ENCODE results near the gene LRRC37A3.
A peak's percentile ranks its signal among the peaks of the same experiment; 100 is the strongest.
"Not testable (repeated sequence)": the region's sequence is repeated elsewhere in the genome, so short reads cannot be mapped to it uniquely, and the experiment has no call there.

Gene LRRC37A3

DNA sequence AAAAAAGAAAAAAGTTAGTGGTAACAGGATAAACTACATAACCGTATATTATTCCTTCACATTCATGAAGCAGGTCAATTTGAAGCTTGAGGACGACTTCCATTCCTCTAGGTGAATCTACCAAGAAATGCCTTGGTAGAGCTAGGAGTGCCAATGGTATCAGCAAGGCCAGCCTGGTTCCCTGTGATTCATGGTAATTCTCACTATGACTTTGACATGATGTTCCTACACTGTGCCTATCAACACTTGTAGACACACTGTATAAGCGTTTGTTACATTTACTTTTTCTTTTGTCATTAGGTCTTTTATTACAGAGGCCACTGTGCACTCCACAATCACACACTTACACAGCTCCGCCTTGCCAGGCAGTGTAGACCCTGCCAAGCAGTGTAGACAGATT lies 7.2 kb upstream of the LRRC37A3 start:
- DNase-seq (ENCODE audit: low read depth in 2 of 2), result not testable (repeated sequence)

GRCh38 chr17:64925244-64925643 lies 6.0 kb upstream of the LRRC37A3 start:
- DNase-seq (ENCODE audit: low read depth in 2 of 2), result not testable (repeated sequence)

DNA sequence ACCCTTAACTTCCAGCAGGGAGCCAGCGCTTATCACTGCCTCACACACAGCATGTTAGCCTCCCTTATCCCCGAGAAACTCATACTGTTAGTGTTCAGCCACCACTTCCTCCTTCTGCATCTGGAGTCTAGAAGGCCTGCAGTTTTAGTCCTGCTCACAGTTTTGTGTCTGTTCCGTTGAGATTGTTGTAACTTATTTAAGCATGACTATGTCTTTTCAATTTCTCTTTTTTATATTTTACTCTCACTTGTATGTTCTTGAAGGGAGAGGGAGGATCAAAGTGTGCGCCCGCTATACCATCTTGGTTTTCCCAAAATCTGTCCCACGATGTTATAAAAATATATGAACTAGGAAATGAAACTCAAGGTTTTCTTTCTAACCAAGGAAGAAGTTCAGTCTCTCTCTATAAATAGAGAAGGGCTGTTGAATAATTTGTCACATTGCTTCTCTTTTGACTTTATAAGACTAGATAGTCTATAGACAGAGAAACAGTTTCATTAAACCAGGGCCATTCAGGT lies 3.8 kb upstream of the LRRC37A3 start:
- DNase-seq (ENCODE audit: low read depth in 2 of 2), result not testable (repeated sequence)

DNA sequence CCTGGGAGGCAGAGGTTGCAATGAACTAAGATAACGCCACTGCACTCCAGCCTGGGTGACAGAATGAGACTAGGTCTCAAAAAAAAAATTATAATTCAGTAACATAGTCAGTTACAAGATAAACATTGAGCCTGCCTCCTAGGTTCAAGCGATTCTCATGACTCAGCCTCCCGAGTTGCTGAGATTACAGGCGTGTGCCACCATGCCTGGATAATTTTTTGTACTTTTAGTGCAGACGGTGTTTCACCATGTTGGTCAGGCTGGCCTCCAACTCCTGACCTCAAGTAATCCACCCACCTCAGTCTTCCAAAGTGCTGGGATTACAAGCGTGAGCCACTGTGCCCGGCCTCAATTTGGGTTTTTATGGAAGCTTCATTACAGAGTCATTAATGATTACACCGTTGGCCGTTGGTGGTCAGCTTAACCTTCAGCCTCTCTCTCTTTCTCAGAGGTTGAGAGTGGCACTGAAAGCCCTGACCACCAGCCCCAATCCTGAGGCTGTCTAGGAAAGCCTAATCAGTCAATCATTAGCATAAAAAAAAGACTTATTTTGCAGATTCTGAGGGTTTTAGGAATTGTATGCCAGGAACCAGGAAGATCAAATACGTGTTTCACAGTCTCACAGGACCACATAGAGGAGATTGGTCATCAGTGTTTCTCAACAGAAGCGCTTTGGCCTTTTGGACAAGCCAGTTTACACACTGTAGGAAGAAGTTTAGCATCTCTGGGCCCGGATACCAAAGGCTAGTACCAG lies 1.3 kb upstream of the LRRC37A3 start:
- DNase-seq (ENCODE audit: low read depth in 2 of 2), result no peak

DNA sequence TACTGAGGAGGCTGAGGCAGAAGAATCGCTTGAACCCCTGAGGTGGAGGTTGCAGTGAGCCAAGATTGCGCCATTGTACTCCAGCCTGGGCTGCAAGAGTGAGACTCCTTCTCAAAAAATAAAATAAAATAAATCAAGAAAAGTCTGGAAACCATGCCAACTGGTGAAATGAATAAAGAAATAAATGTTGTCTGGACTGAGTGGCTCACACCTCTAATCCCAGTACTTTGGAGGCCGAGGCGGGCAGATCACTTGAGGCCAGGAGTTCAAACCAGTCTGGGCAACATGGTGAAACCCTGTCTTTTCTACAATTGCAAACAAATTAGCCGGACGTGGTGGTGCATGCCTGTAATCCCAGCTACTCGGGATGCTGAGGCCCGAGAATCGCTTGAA lies 744 bp upstream of the LRRC37A3 start:
- DNase-seq (ENCODE audit: low read depth in 2 of 2), result no peak

- peak in 1 of 2 donors; percentile 12 for DNase-seq (ENCODE audit: low read depth in 2 of 2)
These were observed 413 bp downstream of the LRRC37A3 start for GRCh38 chr17:64918842-64919288.

- DNase-seq (ENCODE audit: low read depth in 2 of 2), result not testable (repeated sequence)
These were observed 1.7 kb downstream of the LRRC37A3 start for GRCh38 chr17:64917540-64917939.

- not testable (repeated sequence) for DNase-seq (ENCODE audit: low read depth in 2 of 2)
These were observed 4.0 kb downstream of the LRRC37A3 start for GRCh38 chr17:64915244-64915643.

DNA sequence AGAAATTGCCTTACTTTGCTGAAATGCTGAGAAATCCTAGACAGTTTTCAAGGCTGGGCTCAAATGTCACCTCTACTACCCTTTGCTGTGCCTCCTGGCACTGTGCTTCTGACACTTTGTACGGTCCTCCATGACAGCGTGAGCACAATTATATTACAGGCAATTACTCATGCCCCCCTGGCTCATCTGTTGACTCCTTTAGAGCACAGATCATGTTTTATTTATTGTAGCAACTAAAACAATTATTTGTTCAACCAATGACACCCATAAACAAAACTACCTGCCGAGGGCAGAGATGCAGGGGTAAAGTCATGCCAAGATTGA lies 9.1 kb downstream of the LRRC37A3 start:
- not testable (repeated sequence) for DNase-seq (ENCODE audit: low read depth in 2 of 2)

- DNase-seq (ENCODE audit: low read depth in 2 of 2), result not testable (repeated sequence)
These were observed 9.6 kb downstream of the LRRC37A3 start for GRCh38 chr17:64909511-64910190.

DNA sequence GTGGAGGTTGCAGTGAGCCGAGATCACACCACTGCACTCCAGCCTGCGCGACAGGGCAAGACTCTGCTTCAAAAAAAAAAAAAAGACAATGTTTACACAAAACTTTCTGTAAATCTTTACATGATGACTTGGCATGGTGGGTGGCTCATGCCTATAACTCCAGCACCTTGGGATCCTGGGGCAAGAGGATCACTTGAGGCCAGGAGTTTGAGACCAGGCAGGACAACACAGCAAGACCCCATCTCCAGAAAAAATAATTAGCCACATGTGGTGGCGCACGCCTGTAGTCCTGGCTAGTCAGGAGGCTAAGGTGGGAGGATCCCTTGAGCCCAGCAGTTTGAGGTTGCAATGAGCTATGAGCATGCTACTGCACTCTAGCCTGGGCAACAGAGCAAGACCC lies 15.2 kb downstream of the LRRC37A3 start:
- DNase-seq (ENCODE audit: low read depth in 2 of 2), result not testable (repeated sequence)

- DNase-seq (ENCODE audit: low read depth in 2 of 2), result not testable (repeated sequence)
These were observed 22.1 kb downstream of the LRRC37A3 start for GRCh38 chr17:64897136-64897535.

- not testable (repeated sequence) for DNase-seq (ENCODE audit: low read depth in 2 of 2)
These were observed 45.1 kb downstream of the LRRC37A3 start for GRCh38 chr17:64874210-64874609.

DNA sequence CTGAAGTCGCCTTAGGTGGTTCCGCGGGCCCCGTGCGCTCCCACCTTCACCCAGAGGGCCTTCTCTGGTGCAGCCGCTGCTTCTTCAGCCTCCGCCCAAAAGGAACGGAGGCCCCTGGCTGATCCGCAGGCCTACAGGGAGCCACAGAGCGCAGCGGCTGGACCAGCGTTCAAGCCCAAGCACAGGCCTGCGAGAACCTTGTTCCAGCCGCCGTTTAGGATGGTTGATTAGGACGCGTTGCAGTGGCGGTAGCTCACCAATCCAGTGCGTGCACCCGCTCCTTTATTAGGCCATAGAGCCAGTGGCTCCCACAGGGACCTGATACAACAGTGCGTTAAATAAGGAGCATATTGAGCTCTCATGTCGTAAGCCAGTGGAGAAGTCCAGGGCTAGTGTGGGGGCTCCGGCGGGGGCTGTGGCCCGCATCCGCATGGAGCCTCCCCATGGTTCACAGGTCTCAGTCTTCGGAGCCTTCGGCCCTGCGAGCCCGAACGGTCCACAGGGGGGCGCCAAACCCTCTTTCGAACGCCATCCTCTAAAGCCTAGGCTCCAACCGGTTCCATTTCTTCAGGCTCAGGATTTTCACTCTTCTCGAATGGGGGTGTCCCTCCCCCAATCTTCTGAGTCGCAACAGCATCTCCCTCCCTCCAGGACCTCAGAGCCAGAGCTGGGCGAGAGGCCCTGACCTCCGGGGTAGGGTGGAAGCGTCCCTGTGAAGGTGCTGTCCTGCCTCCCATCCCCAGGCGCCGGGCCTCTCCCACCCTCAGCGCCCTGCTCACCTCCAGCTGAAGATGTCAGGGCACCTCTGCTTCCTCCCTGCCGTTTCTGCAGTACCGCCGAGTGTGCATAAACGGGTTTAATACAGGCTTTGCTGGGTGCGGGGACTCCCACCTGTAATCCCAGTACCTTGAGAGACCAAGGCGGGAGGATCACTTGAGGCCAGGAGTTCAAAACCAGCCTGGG lies 71.5 kb downstream of the LRRC37A3 start:
- DNase-seq (ENCODE audit: low read depth in 2 of 2), result peak; percentile 45 to 66

GRCh38 chr17:64846892-64847291 lies 72.4 kb downstream of the LRRC37A3 start:
- DNase-seq (ENCODE audit: low read depth in 2 of 2), result not testable (repeated sequence)

GRCh38 chr17:64843918-64844317 lies 75.4 kb downstream of the LRRC37A3 start:
- DNase-seq (ENCODE audit: low read depth in 2 of 2), result not testable (repeated sequence)

DNA sequence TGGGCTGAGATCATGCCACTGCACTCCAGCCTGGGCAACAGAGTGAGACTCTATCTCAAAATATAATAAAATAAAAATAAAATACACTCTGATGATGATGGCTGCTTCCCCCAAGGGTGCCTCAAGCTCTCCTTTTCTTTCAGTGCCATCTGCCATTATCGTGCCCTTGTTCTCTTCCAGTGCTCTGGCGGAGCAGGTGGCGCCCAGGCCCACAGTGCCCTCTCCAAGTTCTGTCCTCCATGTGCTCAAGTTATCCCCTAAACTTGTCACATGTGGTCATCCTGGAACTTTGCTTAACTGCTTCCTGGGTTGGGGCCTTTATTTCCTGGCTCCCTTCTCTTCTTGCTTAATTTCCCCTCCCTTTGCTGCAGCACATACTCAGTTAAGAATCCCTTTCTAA lies 76.4 kb downstream of the LRRC37A3 start:
- not testable (repeated sequence) for DNase-seq (ENCODE audit: low read depth in 2 of 2)

DNA sequence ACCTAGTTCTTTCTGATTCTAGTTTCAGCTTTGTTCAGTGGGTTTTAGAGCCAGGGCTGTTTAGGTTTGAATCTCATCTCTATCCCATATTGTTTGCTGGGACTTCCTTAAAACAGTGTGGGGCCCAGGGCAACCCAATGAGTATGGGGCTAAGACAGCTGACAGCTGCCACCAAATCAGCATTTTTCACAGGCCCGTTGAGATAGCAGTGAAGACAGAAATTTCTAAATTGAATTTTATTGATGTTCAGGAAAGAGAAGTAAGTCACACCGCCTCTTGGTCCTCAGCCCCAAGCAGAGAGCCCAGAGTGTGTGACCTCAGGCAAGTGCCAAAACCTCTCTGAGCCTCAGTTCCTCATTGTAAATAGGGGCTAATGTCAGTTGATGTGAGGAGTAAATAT lies 78.3 kb downstream of the LRRC37A3 start:
- DNase-seq (ENCODE audit: low read depth in 2 of 2), result not testable (repeated sequence)

DNA sequence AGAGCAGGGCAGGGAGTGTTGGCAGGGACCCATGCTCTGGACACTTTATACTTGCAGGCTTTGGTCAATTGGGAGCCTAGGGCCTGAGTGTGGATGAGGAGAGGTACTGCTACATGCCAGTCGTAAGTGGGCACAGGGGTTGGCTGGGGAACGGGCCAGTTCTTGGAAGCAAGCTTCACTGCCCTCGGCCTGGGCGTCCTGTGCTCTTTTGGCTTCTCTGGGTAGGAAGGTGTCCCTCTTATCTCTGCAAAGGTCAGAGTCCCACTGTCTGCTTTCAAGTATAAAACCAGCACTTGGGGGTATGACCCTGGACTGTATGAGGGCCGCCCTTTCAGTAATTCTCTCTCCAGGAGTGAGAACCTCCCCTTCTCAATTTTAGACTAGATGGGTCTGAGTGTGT lies 80.8 kb downstream of the LRRC37A3 start:
- not testable (repeated sequence) for DNase-seq (ENCODE audit: low read depth in 2 of 2)

DNA sequence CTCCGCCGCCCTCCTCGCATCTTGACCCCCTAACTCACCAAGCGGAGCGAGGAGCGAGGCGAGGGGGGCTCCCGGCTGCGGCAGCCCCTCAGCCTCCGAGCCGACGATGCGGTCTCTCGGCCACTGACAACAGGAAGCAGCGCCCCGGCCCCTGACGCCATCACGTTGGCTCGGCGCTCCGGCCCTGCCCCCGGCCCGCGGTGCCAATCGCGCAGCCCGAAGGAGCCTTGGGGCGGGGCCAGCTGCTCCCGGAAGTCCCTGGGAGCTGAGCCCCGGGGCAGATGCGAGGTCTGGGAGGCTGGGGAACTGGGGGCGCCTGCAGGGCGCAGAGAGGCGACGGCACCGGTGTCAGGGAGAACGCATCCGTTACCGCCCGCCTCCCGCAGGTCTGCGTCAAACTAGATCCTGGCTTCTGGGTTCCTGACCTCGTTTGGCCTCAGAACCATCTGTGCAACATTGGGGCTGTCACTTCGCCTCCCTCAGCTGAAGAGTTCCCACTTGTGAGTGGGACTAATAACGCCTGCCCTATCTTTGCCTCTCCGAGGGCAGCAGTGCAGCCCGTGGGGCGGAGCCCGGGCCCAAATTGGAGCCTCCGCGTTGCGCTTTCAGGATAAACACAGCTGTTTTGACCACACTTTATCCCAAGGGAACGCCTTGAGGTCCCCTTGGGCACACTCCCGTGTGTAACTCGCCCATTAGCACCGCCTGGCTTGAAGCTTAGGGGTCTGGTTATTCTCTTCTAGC lies 82.1 kb downstream of the LRRC37A3 start:
- peak; percentile 56 to 60 for DNase-seq (ENCODE audit: low read depth in 2 of 2)

GRCh38 chr17:64836623-64837017 lies 82.7 kb downstream of the LRRC37A3 start:
- not testable (repeated sequence) for DNase-seq (ENCODE audit: low read depth in 2 of 2)

Data from stimulated activated CD4-positive, alpha-beta T cell treated with anti-CD3 and anti-CD28 coated beads, Interleukin-1b, Interleukin-23, amount 100 ng/mL, for 1 hour (primary cell).